Stimulated activated CD8-positive, alpha-beta memory T cell treated with anti-CD3 and anti-CD28 coated beads, Interleukin-4, amount 100 ng/mL, for 1 hour (primary cell): Measurements from ENCODE around the gene FAM124A.

Experiments
- DNase-seq, 2 donors: peaks; one replicate each; pipeline ENCODE4 v3.0.0-alpha.2; 2020; ENCODE audit warnings: low read depth in 2 of 2, low spot score in 1 of 2

The FAM124A gene

GRCh38 chr13:51303063-51303552 lies 80.9 kb downstream of the FAM124A start:
- DNase-seq = no peak

DNA sequence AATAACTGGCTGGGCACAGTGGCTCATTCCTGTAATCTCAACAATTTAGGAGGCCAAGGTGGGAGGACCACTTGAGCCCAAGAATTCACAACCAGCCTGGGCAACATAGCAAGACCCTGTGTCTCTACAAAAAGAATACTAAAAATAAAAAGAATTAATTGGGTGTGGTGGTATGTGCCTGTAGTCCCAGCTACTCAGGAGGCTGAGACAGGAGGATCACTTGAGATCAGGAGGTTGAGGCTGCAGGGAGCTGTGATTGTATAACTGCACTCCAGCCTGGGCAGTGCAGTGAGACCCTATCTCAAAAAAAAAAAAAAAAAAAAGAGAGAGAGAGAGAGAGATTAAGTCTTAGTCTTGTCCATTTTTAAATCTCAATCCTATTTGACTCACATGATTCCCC lies 81.7 kb downstream of the FAM124A start:
- DNase-seq = no peak

DNA sequence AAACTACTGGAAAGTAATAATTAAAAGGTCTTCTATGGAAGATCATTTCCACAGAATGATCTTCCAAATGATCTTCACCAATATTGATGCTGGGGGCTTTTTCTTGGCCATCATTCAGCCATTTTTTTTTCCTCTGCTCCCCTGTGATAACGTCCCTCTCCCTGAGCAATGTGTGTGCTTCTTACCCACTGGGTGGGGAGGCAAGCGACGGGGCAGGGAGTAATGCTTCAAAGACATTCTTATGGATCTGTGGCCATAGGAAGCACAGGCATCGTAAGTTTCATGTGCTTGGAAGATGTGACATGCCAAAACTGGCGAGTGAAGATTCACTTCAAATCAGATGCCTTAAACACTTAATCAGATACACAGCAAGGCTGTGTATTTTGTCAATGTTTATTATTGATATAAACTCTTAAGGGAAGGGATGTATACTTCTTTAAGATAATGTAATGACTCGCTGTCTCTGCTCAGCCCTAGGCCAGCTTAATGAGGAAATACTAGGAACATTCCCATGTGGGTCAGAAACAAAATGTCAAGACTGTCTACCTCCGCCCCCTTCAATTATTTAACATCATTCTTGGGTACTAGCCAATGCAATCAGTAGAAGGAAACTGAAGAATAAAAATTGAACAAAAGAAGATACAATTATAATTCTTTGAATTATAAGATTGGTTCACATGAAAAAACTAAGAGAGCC lies 83.2 kb downstream of the FAM124A start:
- no peak for DNase-seq

- DNase-seq = no peak
Observed at GRCh38 chr13:51308781-51309180, 86.6 kb downstream of the FAM124A start.

GRCh38 chr13:51311231-51311630 lies 89.0 kb downstream of the FAM124A start:
- DNase-seq = no peak

DNA sequence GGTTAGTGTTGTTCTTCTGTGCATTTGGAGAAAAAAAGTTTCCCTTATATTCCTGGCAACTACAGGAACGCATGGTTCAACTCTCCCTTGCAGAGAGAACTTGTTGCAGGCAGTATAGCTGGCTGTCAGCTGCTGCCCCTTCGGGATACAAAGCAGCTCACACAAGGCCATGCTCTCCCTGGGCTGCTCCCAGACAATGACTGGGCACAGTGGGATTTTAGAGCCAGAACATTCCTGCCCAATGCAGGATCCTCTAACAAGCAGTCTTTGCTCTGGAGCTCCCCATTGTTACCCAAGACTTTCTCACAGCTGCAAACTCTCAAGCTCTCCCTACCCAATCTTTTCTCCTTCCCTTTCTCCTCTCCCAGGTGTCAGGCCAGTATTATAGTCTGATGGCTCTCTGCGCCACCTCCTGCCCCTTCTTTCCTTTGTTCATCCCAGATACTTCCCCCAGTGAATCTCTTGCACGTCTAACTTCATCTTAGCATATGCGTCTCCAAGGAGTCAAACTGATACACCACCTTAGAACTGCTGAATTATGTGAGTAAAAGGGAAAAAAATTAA lies 89.8 kb downstream of the FAM124A start:
- no peak for DNase-seq

DNA sequence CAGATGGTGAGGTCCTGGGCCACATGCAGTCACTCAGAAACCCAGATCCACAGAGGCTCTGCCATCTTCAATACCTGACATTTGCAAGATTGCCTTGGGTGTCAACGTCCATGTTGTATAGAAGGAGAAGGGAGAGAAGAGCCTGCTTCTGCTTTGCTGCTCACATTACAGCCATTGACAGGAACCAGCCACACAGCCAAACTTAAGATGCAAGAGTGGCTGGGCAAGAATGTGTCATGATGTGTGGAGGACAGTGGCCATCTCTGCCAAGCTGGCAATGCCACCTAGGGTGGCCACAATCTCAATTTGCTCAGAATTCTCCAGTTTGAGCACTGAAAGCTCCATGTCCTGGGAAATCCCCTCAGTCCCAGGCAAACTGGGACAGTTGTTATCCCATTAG lies 91.4 kb downstream of the FAM124A start:
- no peak for DNase-seq

GRCh38 chr13:51317262-51317661 lies 95.1 kb downstream of the FAM124A start:
- no peak for DNase-seq

GRCh38 chr13:51318015-51318414 lies 95.8 kb downstream of the FAM124A start:
- no peak for DNase-seq

DNA sequence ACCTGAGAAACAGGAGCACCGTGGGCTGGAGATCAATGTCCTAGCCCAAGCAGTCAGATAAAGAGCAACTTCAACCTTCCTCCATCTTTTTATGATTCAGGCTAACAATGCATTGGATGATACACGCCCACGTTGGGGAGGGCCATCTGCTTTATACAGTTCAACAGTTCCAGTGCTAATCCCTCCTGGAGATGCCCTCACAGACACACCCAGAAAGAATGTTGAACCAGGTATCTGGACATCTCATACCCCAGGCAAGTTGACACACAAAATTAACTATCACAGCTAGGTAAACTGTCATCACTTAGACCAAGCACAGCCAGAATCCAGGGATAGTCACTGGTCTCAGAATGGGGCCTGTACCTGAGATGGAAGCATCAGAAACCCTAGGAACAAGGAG lies 96.7 kb downstream of the FAM124A start:
- no peak for DNase-seq

GRCh38 chr13:51321836-51322235 lies 99.6 kb downstream of the FAM124A start:
- no peak for DNase-seq

- no peak for DNase-seq
Observed at GRCh38 chr13:51322826-51323225, 100.6 kb downstream of the FAM124A start.

DNA sequence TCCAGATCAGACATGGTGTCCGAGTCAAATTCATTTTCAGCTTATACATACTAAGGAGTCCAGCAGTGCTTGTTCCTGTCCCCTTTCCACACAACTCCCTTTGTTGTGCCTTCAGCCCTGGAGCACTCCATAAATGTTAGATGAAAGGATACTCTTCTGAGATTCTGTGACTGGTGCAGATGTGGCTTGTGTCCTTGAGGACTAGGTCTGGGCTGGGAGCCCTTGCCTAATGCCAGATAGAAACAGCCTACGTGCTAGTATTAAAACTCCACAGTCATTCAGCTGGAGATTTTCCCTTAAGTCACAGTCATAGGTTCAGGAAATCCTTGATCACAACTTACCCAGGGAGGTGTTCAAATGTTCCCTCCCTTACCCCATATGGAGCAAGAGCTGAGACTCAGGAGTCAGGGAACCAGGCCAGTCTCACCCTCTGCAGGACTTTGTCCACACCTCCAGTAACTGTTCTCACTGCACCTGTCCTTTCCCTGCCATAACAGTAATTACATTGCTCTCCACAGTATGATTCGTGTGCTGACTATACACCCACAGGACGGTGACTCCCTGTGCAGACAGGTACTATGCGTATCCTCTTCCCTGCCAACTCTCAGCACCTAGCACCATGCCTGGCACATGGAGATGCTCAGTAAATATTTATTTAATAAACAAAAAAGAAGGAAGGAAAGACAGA lies 101.8 kb downstream of the FAM124A start:
- DNase-seq = no peak

GRCh38 chr13:51324714-51325420 lies 102.7 kb downstream of the FAM124A start:
- no peak for DNase-seq

DNA sequence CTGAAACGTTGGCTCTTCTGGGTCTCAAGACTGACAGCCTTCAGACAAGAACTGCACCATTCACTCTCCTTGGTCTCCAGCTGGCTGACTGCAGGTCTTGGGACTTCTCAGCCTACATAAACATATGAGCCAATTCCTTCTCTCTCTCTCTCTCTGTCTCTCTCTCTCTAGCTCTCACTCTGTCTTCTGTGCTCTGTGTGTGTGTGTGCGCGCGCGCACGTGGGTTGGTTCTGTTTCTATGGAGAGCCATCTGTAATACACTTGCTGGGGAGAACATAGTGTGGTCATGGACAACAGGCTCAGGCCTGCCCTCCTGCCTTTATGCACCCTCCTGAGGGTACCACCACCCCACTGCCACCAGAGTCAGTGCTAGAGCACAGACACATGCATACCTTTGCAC lies 103.6 kb downstream of the FAM124A start:
- DNase-seq = no peak

DNA sequence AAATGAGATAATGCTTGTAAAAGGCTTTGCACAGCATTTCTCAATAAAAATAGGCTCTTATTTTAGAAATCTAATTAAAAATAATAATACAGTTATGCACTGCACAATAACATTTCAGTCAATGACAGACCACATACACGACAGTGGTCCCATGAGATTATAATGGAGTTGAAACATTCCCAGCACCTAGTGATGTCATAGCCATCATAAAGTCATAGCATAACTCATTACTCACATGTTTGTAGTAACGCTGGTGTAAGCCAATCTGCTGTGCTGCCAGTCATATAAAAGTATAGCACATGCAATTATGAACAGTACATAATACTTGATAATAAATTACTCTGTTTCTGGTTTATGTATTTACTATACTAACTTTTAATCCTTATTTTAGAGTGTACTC lies 104.6 kb downstream of the FAM124A start:
- DNase-seq = no peak

GRCh38 chr13:51327961-51328360 lies 105.8 kb downstream of the FAM124A start:
- no peak for DNase-seq

GRCh38 chr13:51328488-51328887 lies 106.3 kb downstream of the FAM124A start:
- DNase-seq = no peak

GRCh38 chr13:51329606-51330005 lies 107.4 kb downstream of the FAM124A start:
- no peak for DNase-seq

GRCh38 chr13:51330791-51331190 lies 108.6 kb downstream of the FAM124A start:
- DNase-seq = no peak

- DNase-seq = no peak
Observed at GRCh38 chr13:51331354-51331861, 109.2 kb downstream of the FAM124A start.
